Measurements from ENCODE around the gene PRAC2.
A peak's percentile ranks its signal among the peaks of the same experiment; 100 is the strongest.

PRAC2 gene

DNA sequence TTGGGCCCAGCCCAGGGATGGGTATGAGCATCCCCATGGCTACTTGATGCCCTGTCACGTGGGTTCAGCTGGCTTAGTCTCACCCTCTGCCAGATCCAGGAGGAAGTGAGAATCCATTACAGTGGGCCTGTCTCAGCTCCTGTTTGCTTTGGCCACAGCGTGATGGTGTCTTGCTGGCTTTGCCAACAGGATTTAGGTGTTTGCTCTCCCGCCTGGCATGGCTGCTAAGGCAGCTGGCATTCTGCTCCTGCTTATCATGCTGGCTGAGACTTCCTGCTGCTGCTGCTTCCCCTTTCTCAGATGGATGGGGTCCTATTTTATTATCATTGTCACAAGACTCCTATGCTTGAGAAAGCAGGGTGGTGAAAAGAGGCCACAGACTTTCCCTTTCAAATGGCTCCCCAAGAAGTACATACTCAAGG, 33.9 kb downstream of the PRAC2 start:
- DNase-seq = peak; percentile 54

DNA sequence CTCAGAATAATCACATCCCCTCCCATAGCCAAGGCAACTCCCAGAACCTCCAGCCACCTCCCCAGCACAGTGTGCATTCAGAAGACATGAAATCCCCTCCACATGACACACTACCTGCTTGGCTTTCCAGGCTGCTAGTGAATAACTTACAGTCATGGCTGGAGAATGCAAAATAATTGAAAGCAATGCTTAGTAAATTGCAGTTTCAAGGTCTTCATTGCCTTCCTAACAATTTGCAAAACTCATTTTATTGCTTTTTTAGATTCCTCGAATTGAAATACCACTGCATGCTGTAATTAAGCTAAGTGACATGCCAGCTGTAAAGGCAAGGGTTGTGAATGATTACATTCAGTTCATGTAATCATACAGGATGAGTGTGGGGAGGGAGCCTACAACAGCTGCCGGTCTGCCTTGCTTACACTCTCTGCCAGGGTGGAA, 34.6 kb downstream of the PRAC2 start:
- no peak for DNase-seq

DNA sequence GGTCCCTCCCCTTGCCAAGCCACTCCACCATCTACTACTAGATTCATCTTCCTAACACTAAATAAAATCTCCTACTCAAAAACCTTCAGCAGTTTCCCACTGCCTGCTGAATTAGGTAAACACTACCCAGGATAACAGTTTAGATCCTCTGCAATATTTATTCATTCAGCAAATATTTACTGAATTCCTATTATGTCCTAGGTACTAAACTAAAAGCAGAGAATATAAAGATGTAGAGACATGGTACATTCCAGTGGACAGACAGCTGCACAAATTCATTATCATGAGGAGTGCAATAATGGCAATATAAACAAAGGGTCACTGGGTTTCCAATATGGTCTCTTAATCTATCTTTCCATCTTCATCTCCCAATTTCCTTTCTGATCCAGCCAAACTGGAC, 36.3 kb downstream of the PRAC2 start:
- DNase-seq = no peak

DNA sequence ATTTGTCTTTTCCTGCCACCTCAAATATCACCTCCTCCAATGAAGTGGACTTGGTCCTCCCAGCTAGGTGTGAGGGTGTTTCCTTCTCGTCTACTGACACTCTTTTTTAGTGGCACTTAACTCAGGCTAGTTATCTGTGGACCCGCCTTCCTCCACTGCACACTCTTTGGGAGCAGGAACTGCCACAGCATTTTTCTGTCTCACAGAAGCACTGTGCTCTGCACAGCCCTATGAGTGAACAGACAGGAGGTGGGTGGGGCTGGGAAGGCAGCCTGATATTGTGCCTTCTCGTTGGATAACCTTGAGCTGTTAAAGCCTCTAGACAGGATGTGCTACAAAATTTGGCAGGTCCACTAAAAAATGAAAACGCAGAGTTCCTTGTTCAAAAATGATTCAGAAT, 37.4 kb downstream of the PRAC2 start:
- no peak for DNase-seq

DNA sequence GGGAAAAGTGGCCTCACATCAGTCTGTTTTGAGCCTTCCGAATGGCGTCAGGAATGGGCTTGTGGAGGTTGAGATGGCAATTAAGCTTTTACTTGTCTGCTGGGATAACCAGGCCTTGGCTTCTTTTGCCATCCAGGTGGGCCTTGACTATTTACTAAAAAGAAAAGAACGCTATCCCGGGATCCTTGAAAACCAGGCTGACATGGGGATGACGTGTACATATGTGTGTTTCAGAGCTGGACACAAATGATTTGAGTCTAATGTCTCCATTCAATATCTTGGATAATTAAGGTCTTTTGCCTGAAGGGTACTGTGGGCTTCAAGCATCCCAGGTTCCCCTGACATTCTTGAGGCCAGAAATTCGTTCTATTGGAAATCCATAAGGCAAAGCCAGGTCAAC, 38.1 kb downstream of the PRAC2 start:
- no peak for DNase-seq

DNA sequence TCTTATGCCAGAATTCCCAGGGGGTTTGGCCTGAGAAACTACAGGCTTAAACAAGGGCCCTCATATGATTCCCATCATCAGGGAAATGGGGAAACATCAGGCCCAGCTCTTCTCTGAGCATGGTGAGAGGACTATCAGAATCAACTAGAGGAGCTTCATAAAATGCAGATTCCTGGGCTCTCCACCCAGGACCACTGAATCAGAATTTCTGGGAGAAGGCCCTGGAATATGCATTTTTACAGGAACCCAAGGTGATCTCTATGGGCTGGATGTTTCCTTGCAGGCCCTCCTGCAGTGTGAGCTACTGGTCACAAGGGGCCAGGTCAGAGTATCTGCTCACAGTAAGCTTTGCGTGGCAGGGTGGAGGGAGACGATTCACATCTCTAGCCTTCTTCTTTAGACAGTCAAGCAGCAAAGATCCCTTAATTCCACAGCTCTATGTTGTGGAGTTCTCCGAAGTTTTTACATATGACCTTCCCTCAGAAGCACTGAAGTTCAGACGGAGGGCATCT, 44.3 kb downstream of the PRAC2 start:
- no peak for DNase-seq

DNA sequence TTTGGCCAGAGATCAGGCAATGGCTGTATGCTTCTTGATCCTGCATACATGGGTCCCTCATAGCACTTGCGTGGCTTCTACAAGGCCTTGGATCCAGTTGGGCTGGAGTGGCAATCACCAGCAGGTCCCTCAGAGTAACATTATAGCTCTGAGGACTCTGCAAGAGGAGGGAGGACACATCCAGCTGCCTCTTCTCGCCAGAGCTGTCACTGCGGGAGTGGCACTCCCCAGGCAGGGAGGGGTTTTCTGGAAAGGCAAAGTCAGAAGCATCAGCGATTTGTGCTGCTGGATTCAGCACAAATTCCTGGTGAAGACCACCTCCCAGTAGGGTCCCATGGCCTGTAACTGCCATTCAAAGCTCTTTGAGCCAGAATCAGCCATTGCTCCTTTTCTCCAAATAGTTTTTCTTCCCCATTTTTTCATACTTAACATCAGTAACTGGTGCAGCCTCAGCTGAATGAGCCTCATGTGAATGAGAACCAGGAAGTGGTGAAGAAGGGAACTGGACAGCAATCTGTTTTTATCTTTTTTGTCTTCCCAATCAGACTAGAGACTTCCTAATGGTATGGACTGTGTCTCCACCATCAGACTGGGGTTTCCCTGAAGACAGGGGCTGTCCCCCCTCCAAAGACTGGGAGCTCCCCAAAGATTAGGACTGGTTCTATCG, 46.2 kb downstream of the PRAC2 start:
- DNase-seq = peak; percentile 80

DNA sequence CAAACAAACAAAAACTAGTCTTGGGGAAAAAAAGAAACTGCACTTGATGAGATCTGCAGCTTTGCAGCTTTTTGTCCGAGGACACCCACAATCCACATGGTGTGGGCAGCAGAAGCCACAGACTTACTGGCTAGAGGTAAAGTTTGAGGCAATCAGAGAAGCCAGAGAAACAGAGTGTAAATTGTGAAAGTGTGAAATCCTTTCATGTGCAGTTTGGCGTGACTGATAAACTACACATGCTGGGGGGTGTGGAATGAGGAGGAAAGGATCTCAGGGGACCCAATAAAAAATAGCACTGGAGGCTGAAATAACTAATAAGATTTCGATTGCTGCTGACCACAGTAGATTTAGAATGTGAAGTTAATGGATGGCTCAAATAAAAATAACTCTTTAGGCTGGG, 48.0 kb downstream of the PRAC2 start:
- DNase-seq = peak; percentile 16

DNA sequence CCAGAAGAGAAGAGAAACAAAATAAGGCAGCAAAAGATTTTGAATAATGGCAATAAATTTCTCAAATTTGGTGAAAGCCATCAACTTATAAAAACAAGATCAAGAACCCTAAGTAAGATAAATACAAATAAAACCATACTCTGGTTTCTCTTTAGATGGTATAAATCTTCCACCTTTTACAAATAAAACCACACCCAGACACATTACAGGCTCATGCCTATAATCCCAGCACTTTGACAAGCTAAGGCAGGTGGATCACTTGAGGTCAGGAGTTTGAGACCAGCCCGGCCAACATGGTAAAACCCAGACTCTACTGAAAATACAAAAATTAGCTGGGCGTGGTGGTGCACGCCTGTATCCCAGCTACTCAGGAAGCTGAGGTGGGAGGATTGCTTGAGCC, 50.3 kb downstream of the PRAC2 start:
- no peak for DNase-seq

Data from MV-4-11 (cell line).